Measurements from ENCODE around the gene FCRL4. TPM values are rescaled to one million over a fixed set of nuclear protein-coding genes. Genes with fewer than 3 reads are reported as not detected.
A peak's percentile ranks its signal among the peaks of the same experiment; 100 is the strongest.

The FCRL4 gene
- total and polyA plus RNA-seq, 10 of the 15 experiments (the other 5 are each of a cell fraction or from before 2014, with no cell fraction given): 0.09 to 0.44 (median 0.26) TPM; not detected in 1

DNA sequence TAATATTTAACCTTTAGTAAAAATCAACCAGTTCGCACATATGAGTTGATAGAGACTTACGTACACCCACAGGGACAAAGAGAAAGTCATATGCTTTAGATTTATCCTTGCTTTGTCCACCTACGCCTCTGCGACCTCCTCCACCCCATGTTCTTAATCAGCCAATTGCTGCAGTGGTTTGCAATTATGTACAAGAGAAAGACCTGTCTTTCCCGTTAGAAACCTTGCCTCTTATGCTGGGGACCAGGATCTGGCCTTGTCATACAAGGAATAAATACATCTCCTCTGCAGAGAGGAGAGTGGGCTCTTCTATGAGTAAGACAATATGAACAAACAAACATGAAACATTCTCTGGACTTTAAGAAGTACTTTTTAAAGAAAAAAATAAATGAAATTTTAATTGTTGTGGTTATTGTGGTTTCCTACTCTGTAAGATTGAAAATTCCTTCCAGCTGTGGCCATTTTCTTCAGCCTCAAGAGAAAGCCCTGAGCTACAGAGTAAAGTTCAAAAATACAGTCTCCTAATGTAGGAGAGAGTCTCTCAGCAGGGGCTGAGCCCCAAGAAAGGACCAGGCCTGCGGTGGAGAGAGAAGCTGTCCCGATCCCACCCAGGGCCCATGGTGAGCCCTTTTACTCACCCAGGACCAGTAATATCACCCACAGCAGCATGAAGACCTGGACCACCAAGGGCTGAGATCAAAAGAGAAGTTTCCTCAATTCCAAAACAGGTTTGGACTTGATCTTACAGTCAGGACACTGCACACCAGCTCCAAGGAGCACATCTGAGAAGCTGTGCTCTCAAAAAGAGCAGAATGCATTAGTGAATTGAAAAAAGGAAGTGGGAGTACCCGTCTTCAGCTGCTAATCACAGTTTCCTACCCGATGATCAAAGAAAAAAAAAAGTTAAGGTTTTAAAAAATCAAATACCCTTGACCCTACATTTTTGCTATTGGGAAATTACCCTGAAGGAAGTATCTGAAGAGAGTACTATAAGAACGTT is 45.9 kb downstream of the FCRL4 start, which contains the start of gene FCRL5 (continued):
- TF ChIP-seq, protein P1, sequence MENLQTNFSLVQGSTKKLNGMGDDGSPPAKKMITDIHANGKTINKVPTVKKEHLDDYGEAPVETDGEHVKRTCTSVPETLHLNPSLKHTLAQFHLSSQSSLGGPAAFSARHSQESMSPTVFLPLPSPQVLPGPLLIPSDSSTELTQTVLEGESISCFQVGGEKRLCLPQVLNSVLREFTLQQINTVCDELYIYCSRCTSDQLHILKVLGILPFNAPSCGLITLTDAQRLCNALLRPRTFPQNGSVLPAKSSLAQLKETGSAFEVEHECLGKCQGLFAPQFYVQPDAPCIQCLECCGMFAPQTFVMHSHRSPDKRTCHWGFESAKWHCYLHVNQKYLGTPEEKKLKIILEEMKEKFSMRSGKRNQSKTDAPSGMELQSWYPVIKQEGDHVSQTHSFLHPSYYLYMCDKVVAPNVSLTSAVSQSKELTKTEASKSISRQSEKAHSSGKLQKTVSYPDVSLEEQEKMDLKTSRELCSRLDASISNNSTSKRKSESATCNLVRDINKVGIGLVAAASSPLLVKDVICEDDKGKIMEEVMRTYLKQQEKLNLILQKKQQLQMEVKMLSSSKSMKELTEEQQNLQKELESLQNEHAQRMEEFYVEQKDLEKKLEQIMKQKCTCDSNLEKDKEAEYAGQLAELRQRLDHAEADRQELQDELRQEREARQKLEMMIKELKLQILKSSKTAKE (IDR thresholded peaks at IDR 0.05; ENCODE audit: low read depth, poor library complexity, severe bottlenecking): peak; percentile 16
- no peak for TF ChIP-seq BACH1 (IDR thresholded peaks at IDR 0.05; ENCODE audit: borderline replicate concordance)
- TF ChIP-seq EZH2 (IDR thresholded peaks at IDR 0.05; ENCODE audit: borderline replicate concordance, control insufficient read depth, low read depth, low read length): no peak
- no peak for TF ChIP-seq HCFC1 (IDR thresholded peaks at IDR 0.05; ENCODE audit: low read length)
- no peak for TF ChIP-seq POLR2A (IDR thresholded peaks at IDR 0.05; ENCODE audit: low read depth, low read length)
- TF ChIP-seq SPI1 (IDR thresholded peaks at IDR 0.05; ENCODE audit: borderline replicate concordance, insufficient read depth, low read depth, low read length): peak; percentile 95
- TF ChIP-seq, protein P2, sequence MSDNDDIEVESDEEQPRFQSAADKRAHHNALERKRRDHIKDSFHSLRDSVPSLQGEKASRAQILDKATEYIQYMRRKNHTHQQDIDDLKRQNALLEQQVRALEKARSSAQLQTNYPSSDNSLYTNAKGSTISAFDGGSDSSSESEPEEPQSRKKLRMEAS (IDR thresholded peaks at IDR 0.05; ENCODE audit: low read depth, low read length): no peak
- TF ChIP-seq, protein P3, sequence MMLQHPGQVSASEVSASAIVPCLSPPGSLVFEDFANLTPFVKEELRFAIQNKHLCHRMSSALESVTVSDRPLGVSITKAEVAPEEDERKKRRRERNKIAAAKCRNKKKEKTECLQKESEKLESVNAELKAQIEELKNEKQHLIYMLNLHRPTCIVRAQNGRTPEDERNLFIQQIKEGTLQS (IDR thresholded peaks at IDR 0.05; ENCODE audit: borderline replicate concordance, extremely low read depth, low read depth, low read length): no peak
- TF ChIP-seq GABPA (IDR thresholded peaks at IDR 0.05; ENCODE audit: low read depth): 0 out of 2 replicates have a peak, but pooled peaks have one; percentile 0
- TF ChIP-seq, protein P4, sequence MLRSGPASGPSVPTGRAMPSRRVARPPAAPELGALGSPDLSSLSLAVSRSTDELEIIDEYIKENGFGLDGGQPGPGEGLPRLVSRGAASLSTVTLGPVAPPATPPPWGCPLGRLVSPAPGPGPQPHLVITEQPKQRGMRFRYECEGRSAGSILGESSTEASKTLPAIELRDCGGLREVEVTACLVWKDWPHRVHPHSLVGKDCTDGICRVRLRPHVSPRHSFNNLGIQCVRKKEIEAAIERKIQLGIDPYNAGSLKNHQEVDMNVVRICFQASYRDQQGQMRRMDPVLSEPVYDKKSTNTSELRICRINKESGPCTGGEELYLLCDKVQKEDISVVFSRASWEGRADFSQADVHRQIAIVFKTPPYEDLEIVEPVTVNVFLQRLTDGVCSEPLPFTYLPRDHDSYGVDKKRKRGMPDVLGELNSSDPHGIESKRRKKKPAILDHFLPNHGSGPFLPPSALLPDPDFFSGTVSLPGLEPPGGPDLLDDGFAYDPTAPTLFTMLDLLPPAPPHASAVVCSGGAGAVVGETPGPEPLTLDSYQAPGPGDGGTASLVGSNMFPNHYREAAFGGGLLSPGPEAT (IDR thresholded peaks at IDR 0.05; ENCODE audit: low read depth): 0 out of 2 replicates have a peak, but pooled peaks have one; percentile 40
- no peak for TF ChIP-seq CHD4 (IDR thresholded peaks at IDR 0.05)
- TF ChIP-seq, protein P5, sequence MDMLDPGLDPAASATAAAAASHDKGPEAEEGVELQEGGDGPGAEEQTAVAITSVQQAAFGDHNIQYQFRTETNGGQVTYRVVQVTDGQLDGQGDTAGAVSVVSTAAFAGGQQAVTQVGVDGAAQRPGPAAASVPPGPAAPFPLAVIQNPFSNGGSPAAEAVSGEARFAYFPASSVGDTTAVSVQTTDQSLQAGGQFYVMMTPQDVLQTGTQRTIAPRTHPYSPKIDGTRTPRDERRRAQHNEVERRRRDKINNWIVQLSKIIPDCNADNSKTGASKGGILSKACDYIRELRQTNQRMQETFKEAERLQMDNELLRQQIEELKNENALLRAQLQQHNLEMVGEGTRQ (IDR thresholded peaks at IDR 0.05; ENCODE audit: borderline replicate concordance, low read depth, low read length): no peak
- peak; percentile 95 for TF ChIP-seq ZNF24 (IDR thresholded peaks at IDR 0.05)
- TF ChIP-seq SRF (IDR thresholded peaks at IDR 0.05; ENCODE audit: low read depth in 2 of 2, low read length in 2 of 2): no peak
- TF ChIP-seq, protein P6, sequence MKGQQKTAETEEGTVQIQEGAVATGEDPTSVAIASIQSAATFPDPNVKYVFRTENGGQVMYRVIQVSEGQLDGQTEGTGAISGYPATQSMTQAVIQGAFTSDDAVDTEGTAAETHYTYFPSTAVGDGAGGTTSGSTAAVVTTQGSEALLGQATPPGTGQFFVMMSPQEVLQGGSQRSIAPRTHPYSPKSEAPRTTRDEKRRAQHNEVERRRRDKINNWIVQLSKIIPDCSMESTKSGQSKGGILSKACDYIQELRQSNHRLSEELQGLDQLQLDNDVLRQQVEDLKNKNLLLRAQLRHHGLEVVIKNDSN (IDR thresholded peaks at IDR 0.05; ENCODE audit: borderline replicate concordance, extremely low read length, insufficient read depth, low read depth, low read length): no peak
- TF ChIP-seq, protein P7, sequence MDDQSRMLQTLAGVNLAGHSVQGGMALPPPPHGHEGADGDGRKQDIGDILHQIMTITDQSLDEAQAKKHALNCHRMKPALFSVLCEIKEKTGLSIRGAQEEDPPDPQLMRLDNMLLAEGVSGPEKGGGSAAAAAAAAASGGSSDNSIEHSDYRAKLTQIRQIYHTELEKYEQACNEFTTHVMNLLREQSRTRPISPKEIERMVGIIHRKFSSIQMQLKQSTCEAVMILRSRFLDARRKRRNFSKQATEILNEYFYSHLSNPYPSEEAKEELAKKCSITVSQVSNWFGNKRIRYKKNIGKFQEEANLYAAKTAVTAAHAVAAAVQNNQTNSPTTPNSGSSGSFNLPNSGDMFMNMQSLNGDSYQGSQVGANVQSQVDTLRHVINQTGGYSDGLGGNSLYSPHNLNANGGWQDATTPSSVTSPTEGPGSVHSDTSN (IDR thresholded peaks at IDR 0.05; ENCODE audit: insufficient replicate concordance, low read depth, low read length): no peak
- TF ChIP-seq, protein P8, sequence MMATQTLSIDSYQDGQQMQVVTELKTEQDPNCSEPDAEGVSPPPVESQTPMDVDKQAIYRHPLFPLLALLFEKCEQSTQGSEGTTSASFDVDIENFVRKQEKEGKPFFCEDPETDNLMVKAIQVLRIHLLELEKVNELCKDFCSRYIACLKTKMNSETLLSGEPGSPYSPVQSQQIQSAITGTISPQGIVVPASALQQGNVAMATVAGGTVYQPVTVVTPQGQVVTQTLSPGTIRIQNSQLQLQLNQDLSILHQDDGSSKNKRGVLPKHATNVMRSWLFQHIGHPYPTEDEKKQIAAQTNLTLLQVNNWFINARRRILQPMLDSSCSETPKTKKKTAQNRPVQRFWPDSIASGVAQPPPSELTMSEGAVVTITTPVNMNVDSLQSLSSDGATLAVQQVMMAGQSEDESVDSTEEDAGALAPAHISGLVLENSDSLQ (IDR thresholded peaks at IDR 0.05): peak; percentile 52; the same call in 1 of the 2 replicates
- TF ChIP-seq BCL11A (IDR thresholded peaks at IDR 0.05; ENCODE audit: low read depth, low read length): no peak
- TF ChIP-seq CBX5 (IDR thresholded peaks at IDR 0.05; ENCODE audit: low read depth): no peak
